H9 (cell line): ENCODE results near the gene STARD4. TPM values are rescaled to one million over a fixed set of nuclear protein-coding genes. Genes with fewer than 3 reads are reported as not detected.
A peak's percentile ranks its signal among the peaks of the same experiment; 100 is the strongest.

Source experiments
- DNase-seq: peaks from one replicate; pipeline ENCODE4 v3.0.0-alpha.2; 2017
- H2AFZ ChIP-seq: one replicate; pipeline ENCODE4 v1.6.1; 2013; ENCODE audit warnings: mild to moderate bottlenecking, low read length, control low read depth, moderate library complexity
- H2AK5ac ChIP-seq: 2 replicates; pipeline ENCODE4 v1.6.1; 2013; ENCODE audit warnings: low read length, control low read depth, mixed read lengths; ENCODE audit not compliant: insufficient read length
- H2BK120ac ChIP-seq: one replicate; pipeline ENCODE4 v1.6.1; 2013; ENCODE audit warnings: low read depth, mild to moderate bottlenecking, low read length, control low read depth, inconsistent platforms; ENCODE audit not compliant: poor library complexity, severe bottlenecking
- H2BK12ac ChIP-seq: 2 replicates; pipeline ENCODE4 v1.6.1; 2013; ENCODE audit warnings: low read length, control low read depth, mixed read lengths, low read depth; ENCODE audit not compliant: insufficient read length
- H2BK15ac ChIP-seq: 2 replicates; pipeline ENCODE4 v1.6.1; 2013; ENCODE audit warnings: low read depth, low read length, control low read depth
- H2BK20ac ChIP-seq: one replicate; pipeline ENCODE4 v1.6.1; 2013; ENCODE audit warnings: low read depth, mild to moderate bottlenecking, low read length, control low read depth, inconsistent platforms; ENCODE audit not compliant: poor library complexity, severe bottlenecking
- H2BK5ac ChIP-seq: 2 replicates; pipeline ENCODE4 v1.6.1; 2013; ENCODE audit warnings: low read length, control low read depth, mixed read lengths; ENCODE audit not compliant: insufficient read length
- H3K14ac ChIP-seq: 2 replicates; pipeline ENCODE4 v1.6.1; 2013; ENCODE audit warnings: low read length, control low read depth; ENCODE audit not compliant: insufficient read depth
- H3K18ac ChIP-seq: 2 replicates; pipeline ENCODE4 v1.6.1; 2013; ENCODE audit warnings: low read depth, mild to moderate bottlenecking, mixed read lengths, low read length, control low read depth; ENCODE audit not compliant: insufficient read length
- H3K23ac ChIP-seq: 2 replicates; pipeline ENCODE4 v1.6.1; 2013; ENCODE audit warnings: low read length, control low read depth, mixed read lengths, low read depth; ENCODE audit not compliant: insufficient read length
- H3K23me2 ChIP-seq: 2 replicates; pipeline ENCODE4 v1.6.1; 2013; ENCODE audit warnings: low read depth, mild to moderate bottlenecking, mixed read lengths, low read length, control low read depth; ENCODE audit not compliant: insufficient read length, poor library complexity, severe bottlenecking
- H3K27ac ChIP-seq: 2 replicates; pipeline ENCODE4 v1.5.1; 2013; ENCODE audit warnings: low read length, control low read depth, mixed read lengths, low read depth; ENCODE audit not compliant: insufficient read length
- H3K27me3 ChIP-seq: 2 replicates; pipeline ENCODE4 v1.6.1; 2013; ENCODE audit warnings: low read length, control low read depth, inconsistent platforms; ENCODE audit not compliant: insufficient read depth
- H3K4ac ChIP-seq: 2 replicates; pipeline ENCODE4 v1.6.1; 2013; ENCODE audit warnings: low read depth, mild to moderate bottlenecking, control low read depth, inconsistent platforms, low read length, moderate library complexity
- H3K4me1 ChIP-seq: 2 replicates; pipeline ENCODE4 v1.6.1; 2013; ENCODE audit warnings: low read length, control low read depth, inconsistent platforms; ENCODE audit not compliant: insufficient read depth
- H3K4me2 ChIP-seq: 2 replicates; pipeline ENCODE4 v1.6.1; 2013; ENCODE audit warnings: low read length, control low read depth, mixed read lengths; ENCODE audit not compliant: insufficient read length, insufficient read depth
- H3K56ac ChIP-seq: 2 replicates; pipeline ENCODE4 v1.6.1; 2013; ENCODE audit warnings: low read depth, mild to moderate bottlenecking, mixed read lengths, low read length, control low read depth; ENCODE audit not compliant: insufficient read length
- H3K79me1 ChIP-seq: 2 replicates; pipeline ENCODE4 v1.6.1; 2013; ENCODE audit warnings: low read depth, mild to moderate bottlenecking, moderate library complexity, low read length, control low read depth, inconsistent platforms; ENCODE audit not compliant: insufficient read depth, poor library complexity, severe bottlenecking
- H3K79me2 ChIP-seq: 2 replicates; pipeline ENCODE4 v1.6.1; 2013; ENCODE audit warnings: low read length, control low read depth, inconsistent platforms; ENCODE audit not compliant: insufficient read depth
- H3K9ac ChIP-seq: 2 replicates; pipeline ENCODE4 v1.6.1; 2013; ENCODE audit warnings: low read length, control low read depth, mixed read lengths; ENCODE audit not compliant: insufficient read length; ENCODE audit errors: extremely low read depth
- H3K9me3 ChIP-seq: one replicate; pipeline ENCODE4 v1.6.1; 2013; ENCODE audit warnings: low read depth, low read length, inconsistent platforms; ENCODE audit not compliant: control insufficient read depth
- H3T11ph ChIP-seq: one replicate; pipeline ENCODE4 v1.6.1; 2013; ENCODE audit warnings: mild to moderate bottlenecking, low read length, control low read depth, inconsistent platforms
- H4K20me1 ChIP-seq: one replicate; pipeline ENCODE4 v1.6.1; 2013; ENCODE audit not compliant: control insufficient read depth, insufficient read length, insufficient read depth
- H4K5ac ChIP-seq: 2 replicates; pipeline ENCODE4 v1.6.1; 2013; ENCODE audit warnings: low read depth, mild to moderate bottlenecking, mixed read lengths, low read length, control low read depth; ENCODE audit not compliant: insufficient read length
- H4K8ac ChIP-seq: replicated peaks from 2 replicates; pipeline ENCODE4 v1.6.1; 2013; ENCODE audit warnings: low read length, control low read depth, mixed read lengths, low read depth; ENCODE audit not compliant: insufficient read length
- H4K91ac ChIP-seq: 2 replicates; pipeline ENCODE4 v1.6.1; 2013; ENCODE audit warnings: low read depth, mild to moderate bottlenecking, moderate library complexity, mixed read lengths, low read length, control low read depth; ENCODE audit not compliant: insufficient read length
- H3K27ac Mint-ChIP-seq, 3 experiments: 2 replicates in 2 of 3; 3 replicates in 1 of 3; pipeline ENCODE4 v1.8.0; 2020 to 2021; ENCODE audit warnings: mixed read lengths in 3 of 3, mild to moderate bottlenecking in 1 of 3, moderate library complexity in 1 of 3
- H3K27me3 Mint-ChIP-seq: 2 replicates; pipeline ENCODE4 v1.8.0; 2021; ENCODE audit warnings: low read depth, mild to moderate bottlenecking, moderate library complexity, mixed read lengths
- H3K36me3 Mint-ChIP-seq, 3 experiments: 2 replicates in 2 of 3; 3 replicates in 1 of 3; pipeline ENCODE4 v1.8.0; 2020 to 2021; ENCODE audit warnings: low read depth in 3 of 3, mixed read lengths in 3 of 3; ENCODE audit not compliant: insufficient read depth in 1 of 3
- H3K4me1 Mint-ChIP-seq, 2 experiments: 2 replicates each; pipeline ENCODE4 v1.8.0; 2020; ENCODE audit warnings: mixed read lengths in 2 of 2
- H3K4me3 Mint-ChIP-seq, 2 experiments: 2 replicates in 1 of 2; 3 replicates in 1 of 2; pipeline ENCODE4 v1.8.0; 2020 to 2021; ENCODE audit warnings: mild to moderate bottlenecking in 2 of 2, mixed read lengths in 2 of 2, moderate library complexity in 1 of 2
- H3K9me3 Mint-ChIP-seq, 2 experiments: 2 replicates in 1 of 2; 3 replicates in 1 of 2; pipeline ENCODE4 v1.8.0; 2020; ENCODE audit warnings: mild to moderate bottlenecking in 2 of 2, mixed read lengths in 2 of 2, moderate library complexity in 1 of 2
- WGBS: extraction: QIAGEN DNeasy Blood & Tissue Kit; methylation state at CpG from one replicate; pipeline ENCODE4 v1.1.7; 2013; ENCODE audit warnings: missing lambda C conversion rate, low lambda C conversion rate, mixed read lengths; ENCODE audit not compliant: insufficient read length; ENCODE audit errors: extremely low coverage; 5-methylcytosine and 5-hydroxymethylcytosine counted together
- total RNA-seq: library from RNA; stranded (reverse); gene quantifications from 2 replicates; pipeline ENCODE4 v1.2.1, GENCODE V29; 2021
- TF ChIP-seq, protein P1 (sequence below): fragments of 200-600 bp; sonication (generic); conservative IDR thresholded peaks from 3 replicates; pipeline ENCODE4 v1.8.0; 2021; ENCODE audit warnings: antibody characterized with exemption, mild to moderate bottlenecking

STARD4 gene
- total RNA-seq, 1 experiment from 2014 or later = 28.7 TPM

GRCh38 chr5:111511174-111511830, 1.0 kb downstream of the STARD4 start:
- no CpG with 5 or more reads among the region's 2 CpGs for WGBS
- no peak overlapping the region for H2AK5ac ChIP-seq
- H3T11ph ChIP-seq = no peak overlapping the region
- H3K27ac ChIP-seq = no peak overlapping the region
- H3K4me1 ChIP-seq = peaks cover 2% of the 10 kb centered on the region; the same call in 1 of the 2 replicates
- H3K27me3 ChIP-seq = no peaks in the 10 kb centered on the region
- peaks cover 37% of the 10 kb centered on the region for H3K79me2 ChIP-seq
- H3K23ac ChIP-seq = no peak overlapping the region
- no peak overlapping the region for H2BK120ac ChIP-seq
- Mint-ChIP-seq H3K27ac (peak overlapping the region in 2 of 3 experiments; percentile 93 to 99; a peak in 4 of 7 replicates), H3K9me3 (no peaks in the 10 kb centered on the region), H3K36me3 (no peaks in the 10 kb centered on the region; a peak in 1 of 7 replicates), H3K27me3 (no peaks in the 10 kb centered on the region), H3K4me1 (peaks cover 45 to 57% of the 10 kb centered on the region in 2 experiments), H3K4me3 (peak overlapping the region; percentile 85 to 96)
- H3K79me1 ChIP-seq = no peaks in the 10 kb centered on the region
- no peak overlapping the region for H2AFZ ChIP-seq
- no peak overlapping the region for H3K14ac ChIP-seq
- no peak overlapping the region for H3K4ac ChIP-seq
- H4K91ac ChIP-seq = no peak overlapping the region
- H2BK12ac ChIP-seq = no peak overlapping the region
- H4K20me1 ChIP-seq = no peaks in the 10 kb centered on the region
- no peak for DNase-seq
- no peak overlapping the region for H2BK5ac ChIP-seq
- H3K23me2 ChIP-seq = no peaks in the 10 kb centered on the region
- no peak overlapping the region for H3K56ac ChIP-seq
- H3K9ac ChIP-seq = peak overlapping the region; percentile 75
- H4K8ac ChIP-seq = no peak overlapping the region
- TF ChIP-seq, protein P1, sequence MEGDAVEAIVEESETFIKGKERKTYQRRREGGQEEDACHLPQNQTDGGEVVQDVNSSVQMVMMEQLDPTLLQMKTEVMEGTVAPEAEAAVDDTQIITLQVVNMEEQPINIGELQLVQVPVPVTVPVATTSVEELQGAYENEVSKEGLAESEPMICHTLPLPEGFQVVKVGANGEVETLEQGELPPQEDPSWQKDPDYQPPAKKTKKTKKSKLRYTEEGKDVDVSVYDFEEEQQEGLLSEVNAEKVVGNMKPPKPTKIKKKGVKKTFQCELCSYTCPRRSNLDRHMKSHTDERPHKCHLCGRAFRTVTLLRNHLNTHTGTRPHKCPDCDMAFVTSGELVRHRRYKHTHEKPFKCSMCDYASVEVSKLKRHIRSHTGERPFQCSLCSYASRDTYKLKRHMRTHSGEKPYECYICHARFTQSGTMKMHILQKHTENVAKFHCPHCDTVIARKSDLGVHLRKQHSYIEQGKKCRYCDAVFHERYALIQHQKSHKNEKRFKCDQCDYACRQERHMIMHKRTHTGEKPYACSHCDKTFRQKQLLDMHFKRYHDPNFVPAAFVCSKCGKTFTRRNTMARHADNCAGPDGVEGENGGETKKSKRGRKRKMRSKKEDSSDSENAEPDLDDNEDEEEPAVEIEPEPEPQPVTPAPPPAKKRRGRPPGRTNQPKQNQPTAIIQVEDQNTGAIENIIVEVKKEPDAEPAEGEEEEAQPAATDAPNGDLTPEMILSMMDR = no peak
- H2BK20ac ChIP-seq = no peak overlapping the region
- no peaks in the 10 kb centered on the region for H3K9me3 ChIP-seq
- no peak overlapping the region for H2BK15ac ChIP-seq
- H3K18ac ChIP-seq = no peak overlapping the region
- H4K5ac ChIP-seq = no peak overlapping the region
- peak overlapping the region; percentile 81 for H3K4me2 ChIP-seq
